Adrenal gland (tissue), 5 donors: Measurements from ENCODE around the gene RASSF10.

Experiments used
- POLR2A ChIP-seq, 2 donors: fragments of 450-650 bp; IDR thresholded peaks; one replicate each; pipeline ENCODE4 v1.6.1; 2017; ENCODE audit warnings: antibody characterized with exemption in 2 of 2, mild to moderate bottlenecking in 2 of 2, moderate library complexity in 1 of 2
- TF ChIP-seq, protein P1 (sequence below), 6 experiments: fragments of 450-650 bp in 4 of 6; fragments of 200-600 bp in 2 of 6; sonication (generic) in 1 of 6; IDR thresholded peaks; 1 replicate in 5 of 6; 2 replicates in 1 of 6; pipeline versions ENCODE4 v1.5.1 to v1.8.0; 2016 to 2021; ENCODE audit warnings: antibody characterized with exemption in 6 of 6, mild to moderate bottlenecking in 2 of 6, moderate library complexity in 1 of 6
- donor health status: DM: no; HTN: no; CAD: no.

DNA sequence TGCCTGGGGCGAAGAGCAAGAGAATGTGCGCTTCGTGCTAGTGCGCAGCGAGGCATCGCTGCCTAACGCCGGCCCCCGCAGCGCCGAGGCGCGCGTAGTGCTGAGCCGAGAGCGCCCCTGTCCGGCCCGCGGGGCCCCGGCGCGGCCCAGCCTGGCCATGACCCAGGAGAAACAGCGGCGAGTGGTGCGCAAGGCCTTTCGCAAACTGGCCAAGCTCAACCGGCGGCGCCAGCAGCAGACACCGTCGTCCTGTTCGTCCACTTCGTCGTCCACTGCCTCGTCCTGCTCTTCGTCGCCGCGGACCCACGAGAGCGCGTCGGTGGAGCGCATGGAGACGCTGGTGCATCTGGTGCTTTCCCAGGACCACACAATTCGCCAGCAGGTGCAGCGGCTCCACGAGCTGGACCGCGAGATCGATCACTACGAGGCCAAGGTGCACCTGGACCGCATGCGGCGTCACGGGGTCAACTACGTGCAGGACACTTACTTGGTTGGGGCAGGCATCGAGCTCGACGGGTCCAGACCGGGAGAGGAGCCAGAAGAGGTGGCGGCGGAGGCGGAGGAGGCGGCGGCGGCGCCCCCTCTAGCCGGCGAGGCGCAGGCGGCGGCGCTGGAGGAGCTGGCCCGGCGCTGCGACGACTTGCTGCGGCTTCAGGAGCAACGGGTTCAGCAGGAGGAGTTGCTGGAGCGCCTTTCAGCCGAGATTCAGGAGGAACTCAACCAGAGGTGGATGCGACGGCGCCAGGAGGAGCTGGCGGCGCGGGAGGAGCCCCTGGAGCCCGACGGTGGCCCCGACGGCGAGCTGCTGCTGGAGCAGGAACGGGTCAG lies 1.0 kb downstream of the RASSF10 start:
- TF ChIP-seq POLR2A (IDR thresholded peaks at IDR 0.05), result no peak
- TF ChIP-seq, protein P1, sequence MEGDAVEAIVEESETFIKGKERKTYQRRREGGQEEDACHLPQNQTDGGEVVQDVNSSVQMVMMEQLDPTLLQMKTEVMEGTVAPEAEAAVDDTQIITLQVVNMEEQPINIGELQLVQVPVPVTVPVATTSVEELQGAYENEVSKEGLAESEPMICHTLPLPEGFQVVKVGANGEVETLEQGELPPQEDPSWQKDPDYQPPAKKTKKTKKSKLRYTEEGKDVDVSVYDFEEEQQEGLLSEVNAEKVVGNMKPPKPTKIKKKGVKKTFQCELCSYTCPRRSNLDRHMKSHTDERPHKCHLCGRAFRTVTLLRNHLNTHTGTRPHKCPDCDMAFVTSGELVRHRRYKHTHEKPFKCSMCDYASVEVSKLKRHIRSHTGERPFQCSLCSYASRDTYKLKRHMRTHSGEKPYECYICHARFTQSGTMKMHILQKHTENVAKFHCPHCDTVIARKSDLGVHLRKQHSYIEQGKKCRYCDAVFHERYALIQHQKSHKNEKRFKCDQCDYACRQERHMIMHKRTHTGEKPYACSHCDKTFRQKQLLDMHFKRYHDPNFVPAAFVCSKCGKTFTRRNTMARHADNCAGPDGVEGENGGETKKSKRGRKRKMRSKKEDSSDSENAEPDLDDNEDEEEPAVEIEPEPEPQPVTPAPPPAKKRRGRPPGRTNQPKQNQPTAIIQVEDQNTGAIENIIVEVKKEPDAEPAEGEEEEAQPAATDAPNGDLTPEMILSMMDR (IDR thresholded peaks at IDR 0.05), result no peak
